IPS-NIHi7 (cell line): ENCODE measurements around the gene FERMT1.

ENCODE experiments used
- DNase-seq: peaks from one replicate; pipeline ENCODE4 v3.0.0; 2012; ENCODE audit warnings: mixed read lengths; ENCODE audit errors: extremely low spot score

The FERMT1 gene

GRCh38 chr20:6122873-6123648, at the start of gene FERMT1:
FERMT1 (minus strand) TSS chr20:6123030; CDS start chr20:6119554, 3,476 bp downstream.
- peak; percentile 65 for DNase-seq

DNA sequence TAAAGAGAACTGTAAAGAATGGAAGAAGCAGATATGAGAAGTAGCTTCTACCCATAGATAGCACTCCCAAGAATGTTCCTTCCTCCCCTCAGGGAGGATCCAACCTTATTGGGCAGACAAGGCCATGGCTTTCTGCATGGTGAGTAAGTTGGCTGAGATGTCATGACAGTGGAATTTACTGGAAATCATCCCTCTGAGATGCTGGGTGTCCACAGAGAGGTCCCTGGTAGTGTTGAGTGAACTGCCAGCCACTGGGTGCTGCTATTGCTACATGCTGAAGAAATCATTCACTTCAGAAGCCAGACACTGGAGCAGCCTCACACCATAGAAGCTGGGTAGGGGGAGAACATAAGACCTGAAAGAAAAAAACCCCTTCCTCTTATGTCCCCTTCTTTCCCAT, 46.4 kb upstream of the FERMT1 start:
- peak; percentile 22 for DNase-seq

- no peak for DNase-seq
Observed at GRCh38 chr20:6168204-6168603, 45.4 kb upstream of the FERMT1 start.

DNA sequence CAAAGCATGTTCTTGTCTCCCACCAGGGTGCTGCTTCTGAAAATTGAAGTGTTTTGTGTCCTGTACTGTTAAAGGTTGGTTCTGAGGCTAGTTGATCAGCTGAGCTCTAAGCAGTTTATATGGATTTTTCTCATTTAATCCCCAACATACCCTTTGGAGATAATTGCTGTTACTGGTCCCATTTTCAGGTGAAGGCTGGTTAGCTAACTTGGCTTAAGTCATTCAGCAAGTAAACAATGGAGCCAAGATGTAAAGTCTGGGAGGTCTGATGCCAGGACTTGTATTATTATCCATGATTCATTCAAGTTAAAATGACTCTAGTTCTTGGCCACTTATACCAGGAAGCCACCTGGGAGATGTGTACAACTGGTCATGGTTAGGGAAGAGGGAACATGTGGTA, 42.5 kb upstream of the FERMT1 start:
- DNase-seq, result no peak

- no peak for DNase-seq
Observed at GRCh38 chr20:6164421-6165341, 41.9 kb upstream of the FERMT1 start.

GRCh38 chr20:6160736-6161135, 37.9 kb upstream of the FERMT1 start:
- no peak for DNase-seq

- no peak for DNase-seq
Observed at GRCh38 chr20:6157345-6157744, 34.5 kb upstream of the FERMT1 start.

DNA sequence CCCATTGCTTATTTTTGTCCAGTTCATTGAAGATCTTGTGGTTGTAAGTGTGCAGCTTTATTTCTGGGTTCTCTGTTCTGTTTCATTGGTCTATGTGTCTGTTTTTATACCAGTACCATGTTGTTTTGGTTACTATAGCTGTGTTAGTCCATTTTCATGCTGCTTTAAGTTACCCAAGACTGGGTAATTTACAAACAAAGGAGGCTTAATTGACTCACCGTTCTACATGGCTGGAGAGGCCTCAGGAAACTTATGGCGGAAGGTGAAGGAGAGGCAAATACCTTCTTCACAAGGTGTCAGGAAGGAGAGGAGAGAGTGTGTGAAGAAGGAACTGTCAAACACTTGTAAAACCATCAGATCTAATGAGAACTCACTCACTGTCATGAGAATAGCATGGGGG, 29.9 kb upstream of the FERMT1 start:
- no peak for DNase-seq

GRCh38 chr20:6148073-6148472, 25.2 kb upstream of the FERMT1 start:
- no peak for DNase-seq

- DNase-seq, result peak; percentile 71
Observed at GRCh38 chr20:6142348-6142993, 19.6 kb upstream of the FERMT1 start.

GRCh38 chr20:6140947-6141346, 18.1 kb upstream of the FERMT1 start:
- DNase-seq, result peak; percentile 28

GRCh38 chr20:6135347-6135746, 12.5 kb upstream of the FERMT1 start:
- DNase-seq, result no peak

GRCh38 chr20:6134592-6134991, 11.8 kb upstream of the FERMT1 start:
- DNase-seq, result no peak

DNA sequence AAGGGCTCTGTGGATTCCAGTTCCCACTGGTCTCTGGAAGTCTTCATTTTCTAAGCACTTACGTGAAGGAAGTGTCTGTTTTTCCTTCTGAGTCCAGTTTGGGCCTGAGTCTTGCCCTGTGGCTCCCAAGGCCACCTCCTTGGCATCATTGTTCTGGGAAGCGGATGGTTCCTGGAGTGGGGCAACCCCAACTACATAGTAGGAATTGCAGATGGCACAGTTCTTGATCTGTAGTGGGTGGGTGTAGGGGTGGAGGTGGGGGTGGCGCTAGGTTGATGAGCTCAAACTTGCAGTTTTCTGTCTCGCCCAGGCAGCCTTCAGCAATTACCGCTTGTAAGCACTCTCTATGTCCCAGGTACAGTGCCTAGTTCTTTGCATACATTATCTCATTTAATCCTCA, 7.2 kb upstream of the FERMT1 start:
- DNase-seq, result no peak

DNA sequence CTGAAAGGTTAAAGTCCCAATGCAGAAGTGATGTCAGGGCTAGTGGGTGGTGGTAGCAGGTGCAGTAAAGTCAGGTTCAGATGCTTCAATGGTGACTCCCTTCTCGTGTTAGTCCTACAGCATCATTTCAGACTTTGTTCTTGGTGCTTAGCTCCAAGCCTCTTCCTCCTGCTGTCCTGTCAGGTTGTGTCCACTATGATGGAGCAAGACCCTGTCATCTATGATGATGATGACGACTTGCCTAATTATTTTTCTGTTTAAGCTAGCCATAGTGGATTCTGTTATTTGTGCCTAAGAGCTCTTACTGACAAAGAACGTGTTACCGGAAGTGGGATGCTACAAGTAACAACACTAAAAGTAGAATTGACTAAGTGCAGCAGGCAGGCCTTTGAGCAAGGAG, 5.0 kb upstream of the FERMT1 start:
- DNase-seq, result no peak

DNA sequence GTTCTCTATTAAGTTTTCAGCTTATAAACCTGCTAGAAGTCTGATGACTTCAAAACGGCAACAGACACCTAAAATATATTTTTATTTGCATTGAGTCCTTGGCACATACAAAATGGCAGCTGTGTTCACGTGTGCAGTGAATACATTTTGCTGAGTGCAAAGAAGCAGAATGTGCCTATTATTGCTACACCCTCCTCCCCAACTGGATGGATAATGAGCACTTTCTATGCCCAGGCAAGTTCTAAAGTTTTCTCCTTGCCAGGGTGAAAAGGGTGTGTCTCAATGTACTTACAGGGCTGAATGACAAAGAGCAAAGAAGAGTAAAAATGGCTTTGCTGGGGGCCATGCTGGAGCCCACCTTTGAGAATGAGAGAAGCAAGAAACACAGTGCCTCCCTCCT, 4.0 kb upstream of the FERMT1 start:
- DNase-seq, result no peak

DNA sequence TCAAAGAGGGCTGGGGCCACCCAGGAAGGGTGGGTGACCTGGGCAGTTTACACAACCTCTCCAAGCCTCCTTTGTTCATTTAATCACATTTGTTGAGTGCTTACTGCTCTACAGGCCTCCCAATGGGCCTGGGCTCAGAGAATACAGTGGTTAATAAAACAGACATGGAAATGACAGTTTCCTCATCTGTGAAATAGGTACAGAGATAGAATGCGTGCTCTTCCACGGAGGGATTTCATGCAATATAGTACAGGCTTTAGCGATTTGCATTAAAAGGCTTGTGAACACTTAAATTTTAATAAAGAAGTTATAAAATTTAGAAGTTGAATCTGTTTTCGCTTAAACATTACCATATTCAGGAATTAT, 802 bp upstream of the FERMT1 start:
- no peak for DNase-seq

DNA sequence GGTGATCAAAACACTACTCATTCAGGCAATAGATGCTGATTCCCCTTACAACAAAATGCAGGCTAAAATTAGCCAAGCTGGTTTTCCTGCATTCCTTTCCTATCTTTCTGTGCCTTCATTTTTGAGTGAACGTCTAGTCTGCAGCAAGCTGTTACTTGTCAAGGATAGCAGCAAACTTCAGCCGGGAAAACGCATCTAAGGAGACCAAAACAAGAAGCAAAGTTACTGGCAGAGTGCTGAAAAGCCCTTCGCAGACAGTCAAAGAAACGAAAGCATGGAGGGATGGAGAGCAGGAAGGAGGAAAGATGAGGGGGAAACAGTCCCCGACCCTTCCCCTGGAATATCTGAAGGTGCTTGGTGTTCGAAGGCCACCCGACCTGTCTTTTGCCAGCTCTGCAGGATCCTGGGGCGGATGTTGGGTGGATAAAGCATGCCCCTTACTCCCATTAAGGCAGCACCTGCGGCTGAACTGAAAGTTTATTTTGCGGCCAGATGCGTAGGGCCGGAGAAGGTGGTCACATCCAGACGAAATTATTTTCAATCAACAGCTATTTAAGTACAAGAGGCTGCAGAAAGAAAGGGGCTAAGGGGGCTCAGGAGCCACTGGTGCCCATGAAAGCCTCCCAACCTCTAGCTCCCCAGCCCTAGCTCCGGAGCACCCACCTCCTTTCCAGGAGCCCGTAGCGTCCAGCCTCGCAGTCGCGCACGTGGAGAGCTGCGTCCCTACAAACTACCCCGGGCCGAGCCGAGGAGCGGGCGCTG, 538 bp downstream of the FERMT1 start:
- peak; percentile 22 for DNase-seq

DNA sequence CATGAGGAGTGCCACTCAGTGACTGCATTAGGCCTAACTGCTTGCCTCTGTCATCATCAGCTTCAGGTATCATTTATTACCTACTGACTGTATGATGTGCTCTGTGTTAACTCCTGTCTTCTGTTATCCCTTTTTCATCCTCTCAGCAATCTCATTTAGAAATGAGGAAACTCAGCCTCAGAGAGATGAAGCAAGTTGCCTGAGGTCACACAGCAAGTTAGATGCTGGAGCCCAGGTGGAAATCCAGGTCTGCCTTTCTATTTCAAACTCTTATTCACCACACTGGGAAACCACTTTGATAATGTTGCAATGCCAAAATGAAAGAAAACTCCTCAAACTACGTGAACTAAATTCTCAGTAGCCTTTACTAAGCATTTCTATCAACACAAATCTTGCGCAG, 1.3 kb downstream of the FERMT1 start:
- no peak for DNase-seq

- no peak for DNase-seq
Observed at GRCh38 chr20:6120491-6120988, 2.3 kb downstream of the FERMT1 start.

- DNase-seq, result no peak
Observed at GRCh38 chr20:6116758-6117157, 6.1 kb downstream of the FERMT1 start.
